ENCODE data around the gene LCAT.

DNA sequence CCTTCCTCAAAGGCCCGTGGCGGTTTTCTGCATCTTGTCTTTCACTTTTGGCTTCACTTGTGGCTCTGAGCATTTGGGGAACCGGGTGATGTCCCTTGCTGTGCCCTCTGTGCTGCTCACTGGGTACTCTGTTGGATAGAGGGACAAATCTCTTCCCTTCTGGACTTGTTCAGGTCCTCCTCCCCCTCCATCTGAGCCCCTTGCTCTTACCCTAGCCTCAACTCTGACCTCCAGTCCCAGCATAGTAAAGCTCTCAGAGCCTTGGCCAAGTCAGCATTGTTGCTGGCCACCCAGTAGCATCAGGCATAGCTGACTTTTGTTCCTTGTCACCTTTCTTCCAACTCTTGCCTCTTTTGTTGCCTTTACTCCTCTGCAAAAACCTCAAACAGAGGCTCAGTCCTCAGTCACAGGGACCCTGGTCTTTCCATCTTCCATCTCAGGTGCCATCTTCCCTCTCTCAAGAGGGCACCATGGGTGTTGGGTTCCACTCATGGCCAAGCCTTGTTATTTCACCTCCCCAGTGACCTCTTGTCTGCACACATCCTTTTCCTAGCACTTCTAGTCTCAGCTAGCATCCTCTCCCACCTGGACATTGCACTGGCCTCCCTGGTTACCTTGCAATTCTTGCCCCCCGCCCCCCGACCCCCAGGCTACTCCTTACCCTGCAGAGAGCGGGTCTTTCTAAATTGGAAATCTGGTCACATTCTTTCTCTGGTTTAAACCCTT is 6.9 kb downstream of the LCAT start:
- no peak for TF ChIP-seq EZH2 (IDR thresholded peaks at IDR 0.05)
- TF ChIP-seq POLR2AphosphoS5 (IDR thresholded peaks at IDR 0.05; ENCODE audit: borderline replicate concordance, low read depth, low read length) = no peak
